ENCODE data around the gene MUC4.
"Not testable (repeated sequence)": the region's sequence is repeated elsewhere in the genome, so short reads cannot be mapped to it uniquely, and the experiment has no call there.

Gene MUC4

GRCh38 chr3:195738274-195739044 lies 73.3 kb downstream of the MUC4 start:
- DNase-seq (ENCODE audit: low read depth) = no peak

GRCh38 chr3:195737782-195738181 lies 73.9 kb downstream of the MUC4 start:
- DNase-seq (ENCODE audit: low read depth) = not testable (repeated sequence)

- no peak for DNase-seq (ENCODE audit: low read depth)
Measured at GRCh38 chr3:195736866-195737490, 74.8 kb downstream of the MUC4 start.

GRCh38 chr3:195735036-195735695 lies 76.6 kb downstream of the MUC4 start:
- no peak for DNase-seq (ENCODE audit: low read depth)

GRCh38 chr3:195732940-195733339 lies 78.8 kb downstream of the MUC4 start:
- no peak for DNase-seq (ENCODE audit: low read depth)

- DNase-seq (ENCODE audit: low read depth) = no peak
Measured at GRCh38 chr3:195731356-195731905, 80.3 kb downstream of the MUC4 start.

GRCh38 chr3:195729476-195730251 lies 82.1 kb downstream of the MUC4 start:
- DNase-seq (ENCODE audit: low read depth) = no peak

GRCh38 chr3:195728789-195729188 lies 82.9 kb downstream of the MUC4 start:
- DNase-seq (ENCODE audit: low read depth) = not testable (repeated sequence)

- DNase-seq (ENCODE audit: low read depth) = no peak
Measured at GRCh38 chr3:195727606-195728195, 84.0 kb downstream of the MUC4 start.

- DNase-seq (ENCODE audit: low read depth) = not testable (repeated sequence)
Measured at GRCh38 chr3:195725916-195726740, 85.6 kb downstream of the MUC4 start.

- DNase-seq (ENCODE audit: low read depth) = not testable (repeated sequence)
Measured at GRCh38 chr3:195724363-195724762, 87.4 kb downstream of the MUC4 start.

- not testable (repeated sequence) for DNase-seq (ENCODE audit: low read depth)
Measured at GRCh38 chr3:195722996-195723345, 88.8 kb downstream of the MUC4 start.

- DNase-seq (ENCODE audit: low read depth) = not testable (repeated sequence)
Measured at GRCh38 chr3:195722139-195722995, 89.4 kb downstream of the MUC4 start.

- DNase-seq (ENCODE audit: low read depth) = not testable (repeated sequence)
Measured at GRCh38 chr3:195720831-195721506, 90.8 kb downstream of the MUC4 start, which contains the start of gene MUC20. MUC20 (plus strand) TSS chr3:195720978; CDS start chr3:195721008, 30 bp downstream.

- not testable (repeated sequence) for DNase-seq (ENCODE audit: low read depth)
Measured at GRCh38 chr3:195719514-195720254, 92.0 kb downstream of the MUC4 start.

- no peak for DNase-seq (ENCODE audit: low read depth)
Measured at GRCh38 chr3:195718477-195718984, 93.2 kb downstream of the MUC4 start.

- DNase-seq (ENCODE audit: low read depth) = no peak
Measured at GRCh38 chr3:195717852-195718476, 93.8 kb downstream of the MUC4 start.

- DNase-seq (ENCODE audit: low read depth) = no peak
Measured at GRCh38 chr3:195717416-195717815, 94.3 kb downstream of the MUC4 start.
